K562 (cell line): ENCODE data around the gene SLC18B1. TPM values are rescaled to one million over a fixed set of nuclear protein-coding genes. Genes with fewer than 3 reads are reported as not detected.

Source experiments
- CBFA2T2 ChIP-seq: fragments of 450-650 bp; conservative IDR thresholded peaks from 2 replicates; pipeline ENCODE4 v1.6.1; 2017; ENCODE audit warnings: mild to moderate bottlenecking
- EP300 ChIP-seq: IDR thresholded peaks from 2 replicates; pipeline ENCODE4 v1.6.1; 2012; ENCODE audit warnings: low read length, improper control_type of control experiment
- MBD2 ChIP-seq: sonication (generic); IDR thresholded peaks from 2 replicates; pipeline ENCODE4 v1.6.1; 2016; ENCODE audit warnings: low read depth, borderline replicate concordance
- MYBL2 ChIP-seq, 2 experiments: fragments of 450-650 bp in 1 of 2; sonication (generic) in 1 of 2; formaldehyde crosslinking in 1 of 2; IDR thresholded peaks; 2 replicates each; pipeline versions ENCODE4 v1.6.1 to v1.8.1; 2017 to 2022; ENCODE audit warnings: borderline replicate concordance in 1 of 2, inconsistent platforms in 1 of 2, low read depth in 1 of 2, mild to moderate bottlenecking in 1 of 2, missing genetic modification reagents in 1 of 2, moderate library complexity in 1 of 2
- NR1H2 ChIP-seq: sonication (generic); formaldehyde crosslinking; IDR thresholded peaks from 2 replicates; pipeline ENCODE4 v1.4.0; 2020; ENCODE audit warnings: mild to moderate bottlenecking, missing genetic modification reagents
- NR2F6 ChIP-seq: fragments of 450-650 bp; formaldehyde crosslinking; IDR thresholded peaks from 2 replicates; pipeline ENCODE4 v1.4.0; 2020; ENCODE audit warnings: mild to moderate bottlenecking
- NR4A1 ChIP-seq, 2 experiments: fragments of 250-450 bp in 1 of 2; fragments of 450-650 bp in 1 of 2; sonication (Bioruptor Pico) in 1 of 2; IDR thresholded peaks; 2 replicates each; pipeline versions ENCODE4 v1.4.0 to v1.6.1; 2016 to 2020; ENCODE audit warnings: mild to moderate bottlenecking in 2 of 2, missing compliant biosample characterization in 1 of 2, missing genetic modification characterization in 1 of 2, moderate library complexity in 1 of 2
- PHF21A ChIP-seq: fragments of 450-650 bp; IDR thresholded peaks from 2 replicates; pipeline ENCODE4 v1.6.1; 2017; ENCODE audit warnings: low read depth, borderline replicate concordance
- SETDB1 ChIP-seq: IDR thresholded peaks from one replicate; pipeline ENCODE4 v1.6.1; 2012; ENCODE audit warnings: low read length, control low read depth, inconsistent platforms
- SIX5 ChIP-seq, 2 experiments: IDR thresholded peaks; 2 replicates each; pipeline ENCODE4 v1.6.1; 2011; ENCODE audit warnings: low read length in 2 of 2, borderline replicate concordance in 1 of 2, low read depth in 1 of 2, mild to moderate bottlenecking in 1 of 2, moderate library complexity in 1 of 2; ENCODE audit not compliant: insufficient read depth in 1 of 2
- SREBF2 ChIP-seq: sonication (generic); formaldehyde crosslinking; IDR thresholded peaks from 2 replicates; pipeline ENCODE4 v1.4.0; 2020; ENCODE audit warnings: mild to moderate bottlenecking, missing genetic modification reagents
- ZNF707 ChIP-seq: fragments of 250-450 bp; sonication (Bioruptor Pico); conservative IDR thresholded peaks from 2 replicates; pipeline ENCODE4 v1.8.0; 2022; ENCODE audit warnings: inconsistent platforms, mild to moderate bottlenecking, moderate library complexity
- polyA plus RNA-seq, 8 experiments: library from polyadenylated mRNA; depleted of rRNA in 4 of 8; stranded (reverse) in 5 of 8; unstranded in 3 of 8; fragments of >200 nt; fragmentation: Nextera tagmentation in 2 of 8; fragmentation: Illumina TruSeq in 1 of 8; extraction: Ambion mirVana in 2 of 8; extraction: Trizol in 1 of 8; gene quantifications; 2 replicates each; pipeline versions ENCODE4 v1.2.1 to v1.2.3, GENCODE V29; 2011 to 2014; ENCODE audit warnings: inconsistent platforms in 1 of 8, missing spikeins in 1 of 8
- total RNA-seq, 7 experiments: library from RNA; depleted of rRNA in 6 of 7; stranded (reverse); fragments of >200 nt in 6 of 7; fragmentation: Illumina TruSeq in 2 of 7; extraction: Trizol in 2 of 7; gene quantifications; 2 replicates each; pipeline versions ENCODE4 v1.2.1 to v1.2.3, GENCODE V29; 2011 to 2021; ENCODE audit warnings: low replicate concordance in 1 of 7
- TF ChIP-seq, protein P1 (sequence below): fragments of 250-450 bp; sonication (Bioruptor Pico); IDR thresholded peaks from 2 replicates; pipeline ENCODE4 v1.5.0; 2021; ENCODE audit warnings: mild to moderate bottlenecking, borderline replicate concordance
- TF ChIP-seq, protein P2 (sequence below): fragments of 250-450 bp; sonication (Bioruptor Pico); IDR thresholded peaks from 2 replicates; pipeline ENCODE4 v1.4.0; 2020; ENCODE audit warnings: mild to moderate bottlenecking
- TF ChIP-seq, protein P3 (sequence below): fragments of 450-650 bp; IDR thresholded peaks from 2 replicates; pipeline ENCODE4 v1.7.1; 2018; ENCODE audit warnings: mild to moderate bottlenecking, low read depth; ENCODE audit not compliant: partially characterized antibody
- TF ChIP-seq, protein P4 (sequence below): fragments of 450-650 bp; IDR thresholded peaks from 2 replicates; pipeline ENCODE4 v1.7.0; 2016; ENCODE audit warnings: borderline replicate concordance

Gene SLC18B1
- total and polyA plus RNA-seq, 9 of the 15 experiments (the other 6 are each of a cell fraction or from before 2014, with no cell fraction given), result 10.4 to 49.1 (median 32.0) TPM

- TF ChIP-seq, protein P1, sequence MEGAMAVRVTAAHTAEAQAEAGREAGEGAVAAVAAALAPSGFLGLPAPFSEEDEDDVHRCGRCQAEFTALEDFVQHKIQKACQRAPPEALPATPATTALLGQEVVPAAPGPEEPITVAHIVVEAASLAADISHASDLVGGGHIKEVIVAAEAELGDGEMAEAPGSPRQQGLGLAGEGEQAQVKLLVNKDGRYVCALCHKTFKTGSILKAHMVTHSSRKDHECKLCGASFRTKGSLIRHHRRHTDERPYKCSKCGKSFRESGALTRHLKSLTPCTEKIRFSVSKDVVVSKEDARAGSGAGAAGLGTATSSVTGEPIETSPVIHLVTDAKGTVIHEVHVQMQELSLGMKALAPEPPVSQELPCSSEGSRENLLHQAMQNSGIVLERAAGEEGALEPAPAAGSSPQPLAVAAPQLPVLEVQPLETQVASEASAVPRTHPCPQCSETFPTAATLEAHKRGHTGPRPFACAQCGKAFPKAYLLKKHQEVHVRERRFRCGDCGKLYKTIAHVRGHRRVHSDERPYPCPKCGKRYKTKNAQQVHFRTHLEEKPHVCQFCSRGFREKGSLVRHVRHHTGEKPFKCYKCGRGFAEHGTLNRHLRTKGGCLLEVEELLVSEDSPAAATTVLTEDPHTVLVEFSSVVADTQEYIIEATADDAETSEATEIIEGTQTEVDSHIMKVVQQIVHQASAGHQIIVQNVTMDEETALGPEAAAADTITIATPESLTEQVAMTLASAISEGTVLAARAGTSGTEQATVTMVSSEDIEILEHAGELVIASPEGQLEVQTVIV, result no peak
- TF ChIP-seq EP300, result peak; percentile 19; the same call in 1 of the 2 replicates
- TF ChIP-seq SREBF2 (CRISPR knock-in tag), result no peak
- no peak for TF ChIP-seq CBFA2T2
- no peak for TF ChIP-seq MBD2
- TF ChIP-seq SETDB1, result no peak
- no peak for TF ChIP-seq SIX5 (IDR thresholded peaks at IDR 0.05; ENCODE audit: borderline replicate concordance in 1 of 2, insufficient read depth in 1 of 2, low read depth in 1 of 2, low read length in 2 of 2)
- TF ChIP-seq MYBL2 (IDR thresholded peaks at IDR 0.05; ENCODE audit: low read depth), result no peak
- TF ChIP-seq MYBL2 (CRISPR knock-in tag; IDR thresholded peaks at IDR 0.05; ENCODE audit: borderline replicate concordance), result no peak
- no peak for TF ChIP-seq ZNF707
- no peak for TF ChIP-seq PHF21A
- TF ChIP-seq, protein P2, sequence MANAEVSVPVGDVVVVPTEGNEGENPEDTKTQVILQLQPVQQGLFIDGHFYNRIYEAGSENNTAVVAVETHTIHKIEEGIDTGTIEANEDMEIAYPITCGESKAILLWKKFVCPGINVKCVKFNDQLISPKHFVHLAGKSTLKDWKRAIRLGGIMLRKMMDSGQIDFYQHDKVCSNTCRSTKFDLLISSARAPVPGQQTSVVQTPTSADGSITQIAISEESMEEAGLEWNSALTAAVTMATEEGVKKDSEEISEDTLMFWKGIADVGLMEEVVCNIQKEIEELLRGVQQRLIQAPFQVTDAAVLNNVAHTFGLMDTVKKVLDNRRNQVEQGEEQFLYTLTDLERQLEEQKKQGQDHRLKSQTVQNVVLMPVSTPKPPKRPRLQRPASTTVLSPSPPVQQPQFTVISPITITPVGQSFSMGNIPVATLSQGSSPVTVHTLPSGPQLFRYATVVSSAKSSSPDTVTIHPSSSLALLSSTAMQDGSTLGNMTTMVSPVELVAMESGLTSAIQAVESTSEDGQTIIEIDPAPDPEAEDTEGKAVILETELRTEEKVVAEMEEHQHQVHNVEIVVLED (CRISPR knock-in tag), result no peak
- TF ChIP-seq, protein P3, sequence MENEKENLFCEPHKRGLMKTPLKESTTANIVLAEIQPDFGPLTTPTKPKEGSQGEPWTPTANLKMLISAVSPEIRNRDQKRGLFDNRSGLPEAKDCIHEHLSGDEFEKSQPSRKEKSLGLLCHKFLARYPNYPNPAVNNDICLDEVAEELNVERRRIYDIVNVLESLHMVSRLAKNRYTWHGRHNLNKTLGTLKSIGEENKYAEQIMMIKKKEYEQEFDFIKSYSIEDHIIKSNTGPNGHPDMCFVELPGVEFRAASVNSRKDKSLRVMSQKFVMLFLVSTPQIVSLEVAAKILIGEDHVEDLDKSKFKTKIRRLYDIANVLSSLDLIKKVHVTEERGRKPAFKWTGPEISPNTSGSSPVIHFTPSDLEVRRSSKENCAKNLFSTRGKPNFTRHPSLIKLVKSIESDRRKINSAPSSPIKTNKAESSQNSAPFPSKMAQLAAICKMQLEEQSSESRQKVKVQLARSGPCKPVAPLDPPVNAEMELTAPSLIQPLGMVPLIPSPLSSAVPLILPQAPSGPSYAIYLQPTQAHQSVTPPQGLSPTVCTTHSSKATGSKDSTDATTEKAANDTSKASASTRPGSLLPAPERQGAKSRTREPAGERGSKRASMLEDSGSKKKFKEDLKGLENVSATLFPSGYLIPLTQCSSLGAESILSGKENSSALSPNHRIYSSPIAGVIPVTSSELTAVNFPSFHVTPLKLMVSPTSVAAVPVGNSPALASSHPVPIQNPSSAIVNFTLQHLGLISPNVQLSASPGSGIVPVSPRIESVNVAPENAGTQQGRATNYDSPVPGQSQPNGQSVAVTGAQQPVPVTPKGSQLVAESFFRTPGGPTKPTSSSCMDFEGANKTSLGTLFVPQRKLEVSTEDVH, result no peak
- TF ChIP-seq NR1H2 (CRISPR knock-in tag), result no peak
- no peak for TF ChIP-seq NR2F6
- TF ChIP-seq NR4A1 (CRISPR knock-in tag; IDR thresholded peaks at IDR 0.05), result no peak
- no peak for TF ChIP-seq NR4A1 (tag; IDR thresholded peaks at IDR 0.05)
- TF ChIP-seq, protein P4, sequence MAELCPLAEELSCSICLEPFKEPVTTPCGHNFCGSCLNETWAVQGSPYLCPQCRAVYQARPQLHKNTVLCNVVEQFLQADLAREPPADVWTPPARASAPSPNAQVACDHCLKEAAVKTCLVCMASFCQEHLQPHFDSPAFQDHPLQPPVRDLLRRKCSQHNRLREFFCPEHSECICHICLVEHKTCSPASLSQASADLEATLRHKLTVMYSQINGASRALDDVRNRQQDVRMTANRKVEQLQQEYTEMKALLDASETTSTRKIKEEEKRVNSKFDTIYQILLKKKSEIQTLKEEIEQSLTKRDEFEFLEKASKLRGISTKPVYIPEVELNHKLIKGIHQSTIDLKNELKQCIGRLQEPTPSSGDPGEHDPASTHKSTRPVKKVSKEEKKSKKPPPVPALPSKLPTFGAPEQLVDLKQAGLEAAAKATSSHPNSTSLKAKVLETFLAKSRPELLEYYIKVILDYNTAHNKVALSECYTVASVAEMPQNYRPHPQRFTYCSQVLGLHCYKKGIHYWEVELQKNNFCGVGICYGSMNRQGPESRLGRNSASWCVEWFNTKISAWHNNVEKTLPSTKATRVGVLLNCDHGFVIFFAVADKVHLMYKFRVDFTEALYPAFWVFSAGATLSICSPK, result no peak
Observed at GRCh38 chr6:132797951-132798868, at the start of gene SLC18B1 (continued).
